OCI-LY7 (cell line): ENCODE data around the gene TLE6. TPM values are rescaled to one million over a fixed set of nuclear protein-coding genes. Genes with fewer than 3 reads are reported as not detected.

Experiments used
- BruUV-seq: library from RNA; stranded (reverse); fragments of 400-500 nt; replicated peaks from 2 replicates; lab custom pipeline; 2021; lab: Mats Ljungman, UMichigan
- CTCF ChIA-PET: fragments of 300-600 bp; sonication (Branson Sonifier 250); formaldehyde crosslinking; loops from one replicate; lab custom pipeline; 2022; ENCODE audit warnings: antibody characterized with exemption; ENCODE audit not compliant: unreplicated experiment; lab: Charles Lee
- POLR2A ChIA-PET: fragments of 300-600 bp; sonication (Branson Sonifier 250); formaldehyde crosslinking; loops from one replicate; lab custom pipeline; 2022; ENCODE audit warnings: antibody characterized with exemption; lab: Charles Lee
- DNase-seq: peaks from one replicate; pipeline ENCODE4 v3.0.0-alpha.2; 2015; ENCODE audit warnings: low spot score
- H2AFZ ChIP-seq: fragments of 200-600 bp; sonication (generic), shearing (Covaris generic); 2 replicates; pipeline ENCODE4 v1.6.1; 2014; ENCODE audit warnings: mild to moderate bottlenecking, antibody characterized with exemption, low read length, moderate library complexity
- H3K27ac ChIP-seq: fragments of 200-600 bp; sonication (generic); 2 replicates; pipeline ENCODE4 v1.5.1; 2014; ENCODE audit warnings: mixed run types, low read depth, mild to moderate bottlenecking, moderate library complexity, low read length, inconsistent platforms; ENCODE audit not compliant: poor library complexity, severe bottlenecking
- H3K36me3 ChIP-seq: fragments of 200-600 bp; sonication (generic); 2 replicates; pipeline ENCODE4 v1.6.1; 2014; ENCODE audit warnings: mild to moderate bottlenecking, antibody characterized with exemption, low read length, moderate library complexity, mixed read lengths; ENCODE audit not compliant: insufficient read depth
- H3K4me1 ChIP-seq: fragments of 200-600 bp; sonication (generic); 2 replicates; pipeline ENCODE4 v1.5.1; 2014; ENCODE audit warnings: mild to moderate bottlenecking, low read length; ENCODE audit not compliant: insufficient read depth, poor library complexity, severe bottlenecking
- H3K4me2 ChIP-seq: fragments of 200-600 bp; sonication (generic); 2 replicates; pipeline ENCODE4 v1.6.1; 2014; ENCODE audit warnings: mild to moderate bottlenecking, low read length
- H3K4me3 ChIP-seq: fragments of 200-600 bp; sonication (generic); 2 replicates; pipeline ENCODE4 v1.5.1; 2014; ENCODE audit warnings: mild to moderate bottlenecking, low read depth, low read length; ENCODE audit not compliant: poor library complexity, severe bottlenecking
- H3K79me2 ChIP-seq: fragments of 200-600 bp; sonication (generic); 2 replicates; pipeline ENCODE4 v1.6.1; 2016; ENCODE audit warnings: low read depth, mild to moderate bottlenecking, low read length, moderate library complexity, mixed read lengths; ENCODE audit not compliant: insufficient read depth
- H3K9me2 ChIP-seq: fragments of 200-600 bp; sonication (generic); 2 replicates; pipeline ENCODE4 v1.6.1; 2016; ENCODE audit warnings: mild to moderate bottlenecking, low read length, mixed read lengths; ENCODE audit not compliant: insufficient read depth
- H3K9me3 ChIP-seq: fragments of 200-600 bp; sonication (generic); 2 replicates; pipeline ENCODE4 v1.6.1; 2014; ENCODE audit warnings: mild to moderate bottlenecking, mixed run types, low read length, mixed read lengths
- H4K20me1 ChIP-seq: fragments of 200-600 bp; sonication (generic); 2 replicates; pipeline ENCODE4 v1.6.1; 2014; ENCODE audit warnings: mild to moderate bottlenecking, antibody characterized with exemption, low read length, moderate library complexity, mixed read lengths; ENCODE audit not compliant: insufficient read depth
- EZH2phosphoT487 ChIP-seq: fragments of 200-600 bp; sonication (generic); IDR thresholded peaks from 2 replicates; pipeline ENCODE4 v1.6.1; 2018; ENCODE audit warnings: low read depth, borderline replicate concordance, mild to moderate bottlenecking, mixed run types, antibody characterized with exemption, low read length, moderate library complexity, mixed read lengths
- intact Hi-C: fragments of 100-400 bp; cut with micrococcal nuclease; formaldehyde crosslinking; loops from one replicate; pipeline ENCODE4 v1.10.0; 2022; ENCODE audit not compliant: unreplicated experiment
- total RNA-seq, 2 experiments: library from RNA; depleted of rRNA in 1 of 2; stranded (reverse); fragments of >200 nt in 1 of 2; shearing (Covaris generic) in 1 of 2; gene quantifications; 2 replicates each; pipeline ENCODE4 v1.2.3, GENCODE V29; 2014 to 2022
- TF ChIP-seq, protein P1 (sequence below): fragments of 200-600 bp; sonication (generic); conservative IDR thresholded peaks from 2 replicates; pipeline ENCODE4 v1.5.1; 2014; ENCODE audit warnings: mild to moderate bottlenecking, antibody characterized with exemption, low read length, moderate library complexity, mixed read lengths

TLE6 gene
- total RNA-seq, 2 experiments from 2014 or later, result 15.9 to 21.5 TPM

DNA sequence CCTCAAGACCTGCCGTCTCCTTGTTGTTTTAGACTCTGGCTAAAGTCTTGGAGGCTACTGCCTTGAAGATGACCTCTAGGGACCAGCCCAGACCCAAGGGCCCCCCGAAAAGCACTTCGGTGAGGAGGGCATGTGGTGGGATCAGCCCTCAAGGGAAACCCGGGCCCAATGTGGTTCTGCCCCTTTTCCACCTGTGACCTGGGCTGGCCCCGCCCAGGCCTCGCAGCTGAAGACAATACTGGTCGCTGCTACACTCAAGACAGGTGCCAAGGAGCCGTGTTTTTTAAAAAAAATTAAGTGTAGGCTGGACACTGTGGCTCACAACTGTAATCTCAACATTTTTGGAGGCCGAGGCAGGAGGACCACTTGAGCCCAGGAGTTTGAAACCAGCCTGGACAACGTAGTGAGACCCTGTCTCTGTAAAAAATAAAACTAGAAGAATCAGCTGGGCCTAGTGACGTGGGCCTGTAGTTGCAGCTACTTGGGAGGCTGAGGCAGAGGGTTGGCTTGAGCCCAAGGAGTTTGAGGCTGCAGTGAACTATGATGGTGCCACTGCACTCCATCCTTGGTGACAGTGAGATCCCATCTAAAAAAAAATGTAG lies 903 bp downstream of the TLE6 start:
- Histone ChIP-seq H2AFZ (no peak overlapping the region), H3K27ac (peak overlapping the region; percentile 24), H4K20me1 (no peaks in the 10 kb centered on the region), H3K4me3 (peak overlapping the region; percentile 65), H3K4me2 (peak overlapping the region; percentile 75), H3K79me2 (no peaks in the 10 kb centered on the region), H3K9me2 (no peaks in the 10 kb centered on the region), H3K9me3 (no peaks in the 10 kb centered on the region), H3K4me1 (peaks cover 41% of the 10 kb centered on the region), H3K36me3 (no peaks in the 10 kb centered on the region)
- intact Hi-C loops, result no loop called here
- TF ChIP-seq EZH2phosphoT487, result no peak
- TF ChIP-seq, protein P1, sequence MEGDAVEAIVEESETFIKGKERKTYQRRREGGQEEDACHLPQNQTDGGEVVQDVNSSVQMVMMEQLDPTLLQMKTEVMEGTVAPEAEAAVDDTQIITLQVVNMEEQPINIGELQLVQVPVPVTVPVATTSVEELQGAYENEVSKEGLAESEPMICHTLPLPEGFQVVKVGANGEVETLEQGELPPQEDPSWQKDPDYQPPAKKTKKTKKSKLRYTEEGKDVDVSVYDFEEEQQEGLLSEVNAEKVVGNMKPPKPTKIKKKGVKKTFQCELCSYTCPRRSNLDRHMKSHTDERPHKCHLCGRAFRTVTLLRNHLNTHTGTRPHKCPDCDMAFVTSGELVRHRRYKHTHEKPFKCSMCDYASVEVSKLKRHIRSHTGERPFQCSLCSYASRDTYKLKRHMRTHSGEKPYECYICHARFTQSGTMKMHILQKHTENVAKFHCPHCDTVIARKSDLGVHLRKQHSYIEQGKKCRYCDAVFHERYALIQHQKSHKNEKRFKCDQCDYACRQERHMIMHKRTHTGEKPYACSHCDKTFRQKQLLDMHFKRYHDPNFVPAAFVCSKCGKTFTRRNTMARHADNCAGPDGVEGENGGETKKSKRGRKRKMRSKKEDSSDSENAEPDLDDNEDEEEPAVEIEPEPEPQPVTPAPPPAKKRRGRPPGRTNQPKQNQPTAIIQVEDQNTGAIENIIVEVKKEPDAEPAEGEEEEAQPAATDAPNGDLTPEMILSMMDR, result no peak
- ChIA-PET CTCF (interaction anchor here (1.1 kb wide), 1 partner anchor 57 kb away, joined by 7 read pairs; no protein-coding TSS in a partner anchor), POLR2A (interaction anchor here (1.2 to 1.6 kb wide), 2 partner anchors 15 to 26 kb away, joined by 3 to 5 read pairs; no protein-coding TSS in a partner anchor)
- BruUV-seq, result no TSS peak
- no peak for DNase-seq

DNA sequence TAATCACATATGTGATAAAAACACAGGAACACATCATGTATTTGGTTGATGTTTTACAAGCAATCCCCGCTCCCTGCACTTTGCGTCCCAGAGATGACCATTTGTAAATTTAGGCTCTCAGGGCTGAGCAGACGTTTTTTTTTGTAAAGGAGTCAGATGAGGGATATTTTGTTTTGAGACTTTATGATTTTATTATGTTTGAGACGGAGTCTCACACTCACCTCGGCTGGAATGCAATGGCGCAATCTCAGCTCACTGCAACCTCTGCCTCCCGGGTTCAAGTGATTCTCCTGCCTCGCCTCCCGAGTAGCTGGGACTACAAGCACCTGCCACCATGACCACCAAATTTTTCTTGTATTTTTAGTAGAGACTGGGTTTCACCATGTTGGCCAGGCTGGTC lies 1.4 kb downstream of the TLE6 start:
- ChIA-PET POLR2A (no interaction called here), CTCF (no interaction called here)
- Histone ChIP-seq H3K4me3 (no peak overlapping the region), H3K4me2 (no peak overlapping the region), H3K9me2 (no peaks in the 10 kb centered on the region), H3K27ac (no peak overlapping the region), H2AFZ (no peak overlapping the region), H3K36me3 (no peaks in the 10 kb centered on the region), H3K79me2 (no peaks in the 10 kb centered on the region), H4K20me1 (no peaks in the 10 kb centered on the region), H3K9me3 (no peaks in the 10 kb centered on the region), H3K4me1 (peaks cover 46% of the 10 kb centered on the region)
- no peak for TF ChIP-seq EZH2phosphoT487
- TF ChIP-seq, protein P1, result no peak
- no peak for DNase-seq
- intact Hi-C loops, result no loop called here
- no TSS peak for BruUV-seq

DNA sequence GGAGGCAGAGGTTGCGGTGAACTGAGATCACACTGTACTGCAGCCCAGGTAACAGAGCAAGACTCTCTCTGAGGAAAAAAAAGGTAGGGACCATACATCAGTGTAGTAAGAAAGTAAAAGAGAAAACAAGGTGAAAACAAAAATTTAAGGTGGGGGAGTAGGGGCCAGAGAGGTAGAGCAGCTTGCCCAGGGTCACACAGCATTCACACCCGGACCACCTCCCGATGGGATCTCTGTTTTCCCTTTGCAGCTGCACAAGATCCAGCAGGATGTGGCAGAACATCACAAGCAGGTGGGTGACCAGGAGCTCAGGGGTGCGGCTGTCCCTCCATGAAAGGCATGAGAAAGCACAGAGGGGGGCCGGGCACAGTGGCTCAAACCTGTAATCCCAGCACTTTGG lies 4.5 kb downstream of the TLE6 start:
- ChIA-PET CTCF (no interaction called here), POLR2A (no interaction called here)
- Histone ChIP-seq H3K4me1 (peaks cover 24% of the 10 kb centered on the region), H2AFZ (no peak overlapping the region), H3K9me3 (no peaks in the 10 kb centered on the region), H3K4me3 (no peak overlapping the region), H3K36me3 (no peaks in the 10 kb centered on the region), H4K20me1 (no peaks in the 10 kb centered on the region), H3K9me2 (no peaks in the 10 kb centered on the region), H3K79me2 (no peaks in the 10 kb centered on the region), H3K27ac (no peak overlapping the region), H3K4me2 (no peak overlapping the region)
- DNase-seq, result no peak
- intact Hi-C loops, result no loop called here
- no TSS peak for BruUV-seq
- no peak for TF ChIP-seq EZH2phosphoT487
- TF ChIP-seq, protein P1, result no peak
